A172 (cell line): Measurements from ENCODE around the gene PARN. TPM values are rescaled to one million over a fixed set of nuclear protein-coding genes. Genes with fewer than 3 reads are reported as not detected.

ENCODE experiments used
- DNase-seq: peaks from one replicate; pipeline ENCODE4 v3.0.0-alpha.2; 2015; ENCODE audit warnings: low spot score
- total RNA-seq: library from RNA; depleted of rRNA; stranded (reverse); fragments of >200 nt; shearing (Covaris generic); gene quantifications from 2 replicates; pipeline ENCODE4 v1.2.3, GENCODE V29; 2014

The PARN gene
- total RNA-seq, 1 experiment from 2014 or later = 86.6 TPM

DNA sequence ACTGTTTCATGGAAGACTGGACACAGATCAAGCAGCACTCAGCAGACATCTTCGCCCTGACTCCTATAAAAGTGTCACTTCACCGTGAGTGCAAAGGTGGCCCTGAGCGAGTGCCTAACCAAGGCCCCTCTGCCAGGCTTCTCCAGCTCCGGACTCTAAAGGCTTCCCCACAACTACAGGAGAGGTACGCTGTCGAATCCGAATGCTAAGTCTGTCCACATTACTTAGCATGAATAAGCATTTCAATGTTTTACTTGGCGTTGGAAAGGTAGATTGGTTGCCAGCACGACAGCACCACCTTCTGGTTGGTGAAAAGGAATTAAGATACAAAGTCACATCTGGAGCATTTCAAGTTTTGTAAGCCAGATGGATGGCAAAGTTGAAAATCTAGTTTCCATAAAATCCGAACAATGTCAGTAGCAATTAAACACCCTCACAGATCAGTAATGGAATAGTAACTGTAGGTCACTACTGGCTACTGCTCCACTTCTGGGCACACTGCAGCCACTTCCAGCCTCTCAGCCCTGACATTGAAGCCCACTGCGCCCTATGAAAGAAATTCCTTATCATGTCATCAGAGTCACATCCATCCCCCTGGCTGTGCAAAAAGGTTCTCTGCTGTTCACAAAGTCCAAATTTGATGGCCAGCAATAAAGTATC lies 100.9 kb downstream of the PARN start:
- peak; percentile 86 for DNase-seq

DNA sequence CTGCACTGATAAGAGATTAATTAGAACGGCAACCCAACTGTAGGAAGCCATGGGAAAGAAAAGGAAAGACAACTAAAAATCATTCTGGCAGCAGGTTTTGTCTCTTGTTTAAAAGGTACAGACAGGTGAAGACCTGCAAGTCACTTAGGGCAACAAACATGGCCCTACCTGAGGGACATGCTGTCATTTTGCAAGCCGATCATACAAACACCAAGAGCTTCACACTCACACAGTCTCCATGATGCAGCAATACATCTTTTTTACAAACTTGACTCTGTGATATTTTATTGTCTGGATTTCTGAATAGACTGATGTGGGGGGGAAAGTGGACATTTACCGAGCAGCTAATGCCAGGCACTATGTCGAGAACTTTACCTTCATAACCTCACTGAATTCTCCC lies 101.8 kb downstream of the PARN start:
- no peak for DNase-seq

DNA sequence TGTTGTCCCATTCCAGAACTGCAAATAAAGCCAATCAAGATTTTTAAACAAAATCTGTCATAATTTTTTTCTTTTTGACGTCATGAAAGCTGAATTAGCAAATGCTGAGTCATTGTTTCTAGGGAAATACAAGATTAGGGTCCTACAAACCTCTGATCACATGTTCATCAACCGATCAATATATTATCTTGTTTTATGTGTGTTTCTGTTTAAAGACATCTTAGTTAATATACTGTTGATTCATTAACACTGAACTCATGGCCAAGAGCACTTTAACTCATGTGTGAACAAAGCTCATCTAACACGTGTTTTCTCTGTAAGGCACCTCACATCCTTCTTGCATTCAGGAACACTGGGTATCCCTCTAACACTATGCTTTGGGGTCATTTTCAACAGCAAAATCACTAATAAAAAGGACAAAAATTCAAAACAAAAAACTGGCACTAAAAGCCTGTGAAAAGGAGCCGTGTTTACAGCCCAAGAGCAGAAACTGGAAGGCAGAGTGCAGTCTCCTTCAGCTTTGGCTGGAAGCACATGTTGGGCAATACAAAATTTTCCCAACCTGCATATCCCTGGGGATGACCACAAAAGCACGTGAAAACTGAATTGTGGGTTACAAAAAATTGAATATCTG lies 102.5 kb downstream of the PARN start:
- DNase-seq = no peak

DNA sequence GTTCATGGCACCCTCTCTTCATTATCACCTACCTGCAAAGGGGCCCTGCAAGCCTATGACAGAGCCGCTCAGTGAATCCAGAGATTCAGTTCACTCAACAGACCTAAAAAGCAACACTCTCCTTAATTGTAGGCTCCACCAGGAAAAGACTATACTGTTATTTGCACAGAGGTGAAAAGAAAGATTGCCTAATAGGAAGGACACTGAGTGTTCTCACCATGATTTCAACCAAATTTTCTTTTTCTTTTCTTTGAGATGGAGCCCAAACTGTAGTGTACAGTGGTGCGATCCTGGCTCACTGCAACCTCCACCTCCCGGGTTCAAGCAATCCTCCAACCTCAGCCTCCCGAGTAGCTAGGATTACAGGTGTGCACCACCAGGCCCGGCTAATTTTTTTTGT lies 104.5 kb downstream of the PARN start:
- DNase-seq = no peak

DNA sequence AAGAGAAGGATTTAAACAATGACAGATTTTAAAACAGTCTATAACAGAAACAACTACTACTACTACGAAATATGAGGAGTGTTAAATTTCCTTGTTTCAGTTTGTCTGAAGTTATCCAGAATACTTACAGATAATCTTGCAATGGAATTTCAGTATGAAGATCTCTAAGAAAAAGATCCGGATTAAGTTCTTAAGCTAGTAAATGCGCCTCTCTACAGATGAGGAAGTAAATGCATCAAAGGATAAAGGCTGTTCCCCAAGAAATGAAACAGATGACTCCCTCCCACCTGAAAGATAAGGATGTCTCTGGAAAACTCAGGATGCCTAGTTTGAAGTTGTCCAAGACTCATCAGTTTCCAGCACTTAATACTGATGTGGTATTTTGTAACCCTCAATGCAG lies 105.1 kb downstream of the PARN start:
- no peak for DNase-seq

DNA sequence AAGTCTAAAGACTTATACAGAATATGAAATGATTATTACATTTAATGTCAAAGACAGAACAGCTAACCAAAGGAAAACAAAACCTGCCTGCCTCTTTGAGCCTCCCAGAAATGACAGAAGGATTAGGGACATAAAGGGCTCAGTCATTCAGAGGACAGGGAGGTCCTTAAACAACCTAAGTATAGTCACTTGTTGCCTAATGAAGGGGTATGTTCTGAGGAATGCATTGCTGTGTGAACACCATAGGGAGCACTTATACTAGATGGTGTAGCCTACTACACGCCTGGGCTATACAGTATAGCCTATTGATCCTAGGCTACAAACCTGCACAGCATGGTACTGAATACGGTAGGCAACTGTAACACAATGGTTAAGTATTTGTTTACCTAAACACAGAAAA lies 106.4 kb downstream of the PARN start:
- no peak for DNase-seq

DNA sequence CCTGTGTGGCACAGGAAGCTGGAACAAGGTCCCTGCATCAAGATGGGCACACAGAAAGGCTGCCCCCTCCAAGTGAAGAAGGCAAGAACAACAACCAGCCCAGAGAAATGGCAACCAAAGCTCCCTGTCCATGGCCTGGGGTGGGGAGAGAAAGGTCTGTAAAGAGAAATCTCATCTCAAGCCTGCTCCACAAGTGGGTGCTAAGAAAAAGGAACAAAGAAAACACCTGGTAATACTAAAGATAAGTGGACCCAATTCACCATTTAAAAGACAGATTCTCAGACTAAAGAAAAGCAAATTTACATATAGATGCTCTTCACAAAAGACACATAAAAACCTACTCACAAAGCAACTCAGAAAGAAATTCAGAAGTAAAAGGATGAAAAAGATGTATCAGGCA lies 107.4 kb downstream of the PARN start:
- no peak for DNase-seq

DNA sequence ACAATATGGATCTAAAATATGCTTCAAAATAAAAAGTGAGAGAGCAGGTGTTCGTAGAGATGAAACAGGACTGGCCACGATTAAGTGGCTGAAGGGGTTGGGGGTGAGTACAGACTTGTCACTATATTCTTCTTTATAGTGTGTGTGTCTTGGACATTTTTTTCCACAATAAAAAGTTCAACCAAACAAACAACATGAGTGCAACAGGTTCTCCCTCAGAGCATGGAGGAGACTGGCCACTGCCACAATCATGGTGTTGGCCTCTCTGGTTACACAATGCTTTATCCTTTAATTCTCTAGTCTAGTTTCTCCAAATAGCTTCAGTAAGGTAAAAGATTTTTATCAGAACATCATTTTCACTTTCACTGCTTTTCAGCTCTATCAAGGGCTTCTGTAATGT lies 109.3 kb downstream of the PARN start:
- DNase-seq = no peak

DNA sequence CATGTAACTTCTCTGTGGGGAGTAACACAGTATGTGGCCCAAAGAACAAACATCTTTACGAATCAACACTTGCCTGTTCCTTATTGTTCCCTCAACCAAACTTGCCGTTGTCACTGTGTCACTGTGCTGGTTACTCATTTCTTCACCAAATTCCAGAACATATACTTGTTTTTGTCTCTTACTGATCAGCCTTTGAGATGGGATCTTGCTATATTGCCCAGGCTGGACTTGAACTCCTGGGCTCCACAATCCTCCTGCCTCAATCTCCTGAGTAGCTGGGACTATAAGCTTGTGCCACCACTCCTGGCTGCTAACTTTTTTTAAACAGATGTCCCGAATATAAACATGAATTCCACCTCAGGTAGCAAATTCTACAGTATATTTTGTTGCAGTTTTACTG lies 115.1 kb downstream of the PARN start:
- DNase-seq = no peak

DNA sequence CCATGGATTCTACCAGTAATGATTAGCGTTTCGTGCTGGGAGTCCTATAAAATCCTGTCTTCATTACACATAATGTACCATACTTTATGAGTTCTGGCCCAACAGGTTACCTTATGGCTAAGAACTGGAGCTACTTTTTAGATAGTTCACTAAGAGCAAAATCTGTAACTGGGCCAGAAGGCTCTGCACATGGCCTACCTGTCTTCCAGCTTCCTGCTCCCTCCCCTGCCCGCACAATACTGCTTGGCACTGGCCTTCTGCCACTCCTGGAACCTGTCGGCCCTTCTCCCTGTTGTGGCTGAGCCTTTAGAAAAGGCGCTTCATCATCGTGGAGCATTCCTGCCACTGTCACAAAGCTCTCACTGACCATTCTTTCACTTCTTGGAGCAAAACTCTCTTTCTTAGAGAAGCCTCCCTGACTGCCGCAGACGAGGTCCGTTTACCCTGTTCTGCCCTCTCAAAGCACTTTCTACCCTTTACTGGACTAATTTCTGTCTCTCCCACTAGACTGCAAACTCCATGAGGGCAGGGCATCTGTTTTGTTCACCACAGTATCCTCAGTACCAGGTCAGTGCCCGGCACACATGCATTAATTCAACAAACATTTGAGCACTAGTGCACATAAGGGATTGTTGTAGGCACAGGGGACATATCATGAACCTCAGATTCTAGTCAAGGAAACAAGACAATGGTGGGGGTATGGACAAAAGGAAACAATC lies 116.5 kb downstream of the PARN start:
- no peak for DNase-seq

DNA sequence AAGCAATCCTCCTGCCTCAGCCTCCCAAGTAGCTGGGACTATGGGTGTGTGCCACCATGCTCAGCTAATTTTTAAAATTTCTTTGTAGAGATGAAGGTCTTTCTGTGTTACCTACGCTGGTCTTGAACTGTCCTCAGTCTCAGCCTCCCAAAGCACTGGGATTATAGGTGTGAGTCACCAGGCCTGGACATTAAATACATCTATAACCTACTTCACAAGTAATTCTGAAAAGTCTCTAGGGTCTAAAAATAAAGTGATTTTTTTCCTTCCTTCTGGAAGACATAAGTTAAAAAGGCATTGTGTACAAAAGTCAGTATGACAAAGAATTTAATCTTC lies 118.3 kb downstream of the PARN start:
- DNase-seq = peak; percentile 53

DNA sequence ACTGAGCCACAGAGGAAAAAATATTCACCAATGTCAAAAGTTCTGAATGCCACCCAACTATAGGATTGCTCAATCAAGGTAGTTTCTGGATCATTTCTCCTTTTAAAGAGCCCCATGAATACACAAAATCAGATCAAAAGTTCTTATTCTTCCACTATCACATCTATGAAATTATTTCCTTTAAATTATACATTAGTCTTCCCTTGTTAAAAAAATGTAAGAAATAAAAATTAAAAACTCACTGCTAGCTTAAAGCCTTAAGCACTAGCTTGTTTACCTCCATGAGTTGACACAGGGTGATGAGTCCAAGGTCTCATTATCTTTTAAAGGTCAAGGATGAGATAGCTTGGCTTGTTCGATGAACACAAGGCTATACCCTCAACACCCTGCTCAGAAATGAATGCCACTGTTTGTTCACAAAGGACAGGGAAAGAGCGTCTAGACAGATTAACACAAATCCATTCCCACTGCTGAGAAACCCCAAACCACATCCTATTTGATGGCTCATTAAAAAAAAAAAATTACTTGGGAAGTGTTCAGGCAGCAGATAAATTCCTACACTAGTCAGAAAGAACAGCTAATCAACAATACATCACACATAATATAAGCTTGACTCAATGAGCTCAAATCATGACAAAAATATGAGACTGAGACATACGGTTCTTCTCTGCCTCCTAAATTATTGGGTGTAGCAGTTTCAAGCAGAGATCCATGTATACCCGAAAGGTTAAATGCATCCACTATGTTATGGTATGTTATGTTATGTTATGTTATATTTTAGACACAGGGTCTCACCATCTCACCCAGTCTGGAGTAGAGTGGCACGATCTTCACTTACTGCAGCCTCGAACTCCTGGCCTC lies 118.9 kb downstream of the PARN start:
- DNase-seq = peak; percentile 95

DNA sequence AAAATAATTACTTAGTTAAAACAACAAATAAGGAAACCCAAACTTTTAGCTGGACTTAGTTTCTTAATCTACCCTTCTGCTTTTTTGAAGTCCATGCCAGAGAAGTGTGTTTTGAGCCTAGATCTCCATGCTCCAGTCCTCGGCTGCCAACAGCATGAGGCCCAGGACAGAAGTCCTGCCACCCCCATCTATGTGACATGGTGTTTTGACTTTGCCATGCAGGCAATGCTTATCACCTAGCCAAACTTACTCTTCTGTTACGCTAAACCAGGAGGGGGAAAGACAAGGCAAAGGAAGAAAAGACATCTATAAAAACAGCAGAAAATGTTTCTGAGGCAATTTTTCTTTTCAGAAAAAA lies 119.5 kb downstream of the PARN start:
- no peak for DNase-seq

DNA sequence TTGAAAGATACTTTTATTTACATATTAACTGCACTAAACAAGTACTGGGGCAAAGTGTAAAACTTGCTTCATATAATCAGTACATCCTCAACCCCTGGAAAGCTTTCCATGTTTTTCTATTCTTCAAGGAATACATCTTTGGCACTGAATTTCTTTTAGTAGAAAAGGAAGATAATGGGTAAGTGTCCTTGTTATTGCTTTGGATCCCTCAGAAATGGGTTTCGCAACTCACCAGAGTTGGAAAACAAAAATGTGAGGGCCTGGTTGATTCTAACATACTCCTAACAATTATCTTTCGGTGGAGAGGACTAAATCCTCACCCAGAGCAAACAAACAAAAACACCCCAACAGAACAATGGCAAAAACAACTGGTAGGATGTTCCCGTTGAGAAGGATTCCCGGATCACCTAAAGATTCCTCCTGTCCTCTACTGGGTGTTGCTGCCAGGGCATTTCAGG lies 120.4 kb downstream of the PARN start:
- no peak for DNase-seq

DNA sequence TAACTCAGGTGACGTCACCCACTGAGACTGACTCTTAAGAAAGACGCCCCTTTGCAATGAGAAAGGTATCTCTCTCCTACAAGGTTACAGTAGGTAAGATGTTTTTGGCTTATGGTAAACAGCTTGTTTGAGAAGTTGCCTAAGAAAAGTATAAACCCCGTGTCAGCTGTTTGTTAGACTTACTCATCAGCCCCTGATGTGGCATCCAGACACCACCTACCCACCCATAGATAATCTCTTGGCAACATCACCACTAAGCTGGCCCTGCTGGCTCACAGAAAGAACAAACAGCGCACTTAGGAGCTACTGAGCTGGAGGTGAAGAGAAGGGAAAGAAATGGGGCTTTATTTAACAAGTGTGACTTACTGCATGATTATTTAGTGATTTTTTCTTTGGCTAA lies 121.0 kb downstream of the PARN start:
- peak; percentile 84 for DNase-seq

DNA sequence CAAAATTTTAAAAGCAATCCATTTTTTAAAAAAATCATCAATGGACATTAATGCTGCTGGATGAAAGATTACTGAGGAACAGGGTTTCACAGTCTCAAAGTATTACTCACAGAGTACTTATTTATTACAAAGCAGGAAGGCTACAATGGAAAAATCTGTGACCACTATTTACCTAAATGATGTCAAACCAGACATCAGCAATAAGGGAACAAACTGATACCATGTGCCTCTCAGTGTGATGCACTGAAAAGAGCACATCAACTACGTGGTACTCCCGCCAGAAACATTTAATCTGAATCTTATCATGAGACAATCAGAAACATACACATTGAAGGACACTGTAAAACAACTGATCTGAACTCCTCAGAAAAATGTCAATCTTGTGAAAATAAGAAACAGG lies 124.2 kb downstream of the PARN start:
- DNase-seq = no peak

DNA sequence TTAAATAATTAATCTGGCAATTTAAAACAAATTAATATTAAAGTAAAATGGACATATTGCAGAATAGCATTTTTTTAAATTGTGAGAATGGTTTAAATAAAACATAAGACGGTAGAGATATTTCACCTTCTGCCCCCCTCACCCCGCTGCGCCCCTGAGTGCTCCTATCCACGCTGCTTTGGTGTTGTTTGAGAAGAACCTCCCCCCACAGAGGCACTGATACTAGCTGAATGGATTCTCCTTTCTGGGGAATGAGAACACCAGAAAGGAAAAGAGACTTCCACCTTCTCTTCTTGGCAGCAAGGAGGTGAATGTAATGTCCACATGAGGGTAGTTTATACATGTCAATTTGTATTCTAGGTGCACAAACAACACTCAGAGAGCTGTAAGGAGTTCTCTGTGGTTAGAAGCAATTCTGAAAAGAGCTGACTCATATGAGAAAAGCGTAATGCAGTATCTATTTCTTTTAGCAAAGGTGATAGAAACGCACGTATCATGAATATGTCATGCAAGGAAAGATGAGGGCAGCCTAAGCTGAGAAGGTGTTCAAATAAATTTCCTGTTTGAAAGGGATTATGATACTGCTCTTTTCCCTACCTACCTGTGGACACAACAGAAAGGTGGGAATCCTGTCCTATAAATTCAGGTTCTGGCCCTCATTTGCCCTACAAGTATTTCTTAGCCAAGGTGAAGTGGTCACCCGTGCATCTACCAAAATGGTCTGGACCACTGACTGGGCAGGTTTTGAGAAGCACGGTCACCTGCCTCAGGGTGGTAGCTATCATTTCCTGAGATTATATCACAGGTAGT lies 126.9 kb downstream of the PARN start:
- peak; percentile 67 for DNase-seq

DNA sequence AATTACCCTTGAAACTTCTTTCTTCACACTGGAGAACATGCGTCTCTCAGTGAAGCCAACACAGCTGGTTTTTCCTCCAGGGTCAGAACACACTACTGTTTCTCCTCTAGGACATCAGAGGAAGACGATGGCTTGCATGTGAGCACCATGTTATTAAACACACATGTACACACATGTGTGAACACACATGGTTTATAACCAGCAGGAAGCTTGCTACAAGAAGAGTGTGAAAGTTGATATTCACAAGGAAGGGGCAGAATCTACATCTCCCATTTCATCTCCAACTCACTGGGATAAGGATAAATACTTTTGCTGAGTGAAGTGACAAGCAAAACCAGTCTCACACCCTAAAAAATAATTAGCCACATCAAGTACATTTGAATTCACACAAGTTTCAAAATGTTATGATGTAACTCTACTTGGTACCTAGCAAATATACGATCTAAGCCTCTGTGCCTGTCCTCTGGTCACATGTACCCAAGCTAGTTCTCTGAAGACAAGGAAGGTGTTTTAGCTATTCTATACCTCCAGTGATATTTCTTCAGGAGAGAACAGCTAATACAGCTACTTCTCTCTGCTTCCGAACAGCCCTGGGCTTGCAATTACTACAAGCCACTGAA lies 127.7 kb downstream of the PARN start:
- no peak for DNase-seq

DNA sequence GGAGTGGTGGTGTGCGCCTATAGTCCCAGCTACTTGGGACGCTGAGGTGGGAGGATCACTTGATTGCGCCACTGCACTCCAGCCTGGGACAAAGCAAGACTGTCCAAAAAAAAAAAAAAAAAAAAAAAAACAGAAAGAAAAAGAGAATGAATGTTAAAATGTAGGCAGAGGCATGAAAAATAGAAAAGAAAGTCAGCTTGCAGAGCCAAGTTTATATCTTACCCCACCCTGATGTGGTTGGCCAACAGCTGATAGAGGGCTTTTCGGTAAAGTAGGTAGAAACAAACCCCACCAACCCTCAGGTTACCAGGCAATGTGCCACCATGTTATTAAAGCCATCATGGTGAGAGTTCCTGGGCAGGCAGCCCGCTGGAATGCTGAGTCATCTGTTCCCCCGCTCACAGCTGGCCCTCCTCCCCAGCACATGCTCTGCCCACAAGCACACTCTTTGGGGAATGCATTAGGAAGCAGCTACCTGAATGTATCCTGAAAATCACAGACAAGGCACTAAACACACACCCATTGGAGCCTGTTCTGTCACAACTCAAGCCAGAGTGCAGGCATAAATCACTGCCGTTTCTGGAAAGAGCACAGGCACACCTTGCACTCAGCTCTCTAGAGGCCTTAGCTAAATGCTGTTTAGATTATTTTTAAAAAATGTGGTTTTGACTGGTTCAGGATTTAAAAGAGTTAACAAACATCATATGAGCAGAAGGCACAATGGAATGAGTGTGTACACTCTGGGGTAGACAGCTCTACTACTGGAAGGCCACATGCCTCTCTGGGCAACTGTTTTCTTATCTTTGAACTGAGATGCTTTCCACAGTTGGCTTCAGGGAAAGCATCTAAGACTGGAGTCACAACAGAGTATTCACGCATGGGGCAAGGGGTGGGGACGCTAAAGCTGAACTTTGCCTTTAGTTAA lies 128.5 kb downstream of the PARN start:
- DNase-seq = peak; percentile 97

DNA sequence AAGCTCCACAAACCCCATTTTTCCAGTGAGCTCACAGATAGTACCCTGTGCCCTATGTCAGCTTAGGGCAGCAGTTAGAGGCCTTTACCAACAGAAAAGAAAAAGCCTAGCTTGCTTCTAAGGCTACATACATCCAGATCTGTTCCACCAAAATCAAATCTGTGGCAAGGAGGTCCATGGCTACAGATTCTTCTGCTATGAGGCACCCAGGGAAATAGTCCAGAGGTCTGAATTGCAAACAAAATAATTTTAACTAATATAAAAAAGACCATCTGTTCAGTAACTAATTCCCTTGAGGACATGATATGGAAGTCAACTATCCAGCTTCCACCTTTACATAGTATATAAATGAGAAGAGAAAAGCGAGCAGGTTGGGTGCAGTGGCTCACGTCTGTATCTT lies 129.3 kb downstream of the PARN start:
- no peak for DNase-seq
